Measurements from ENCODE around the gene CFAP410.

CFAP410 gene

GRCh38 chr21:44323591-44323990, 15.6 kb downstream of the CFAP410 start:
- no peaks in the 10 kb centered on the region for H3K4me1 Mint-ChIP-seq
- no peak overlapping the region for H3K4me3 Mint-ChIP-seq
- H3K9me3 Mint-ChIP-seq, result no peaks in the 10 kb centered on the region
- H3K36me3 Mint-ChIP-seq (ENCODE audit: low read depth), result peaks cover 3% of the 10 kb centered on the region
- H3K27ac Mint-ChIP-seq, result no peak overlapping the region
- H3K27me3 Mint-ChIP-seq, result no peaks in the 10 kb centered on the region
- no peak for DNase-seq
- no peak for ATAC-seq

- no peaks in the 10 kb centered on the region for H3K27me3 Mint-ChIP-seq
- ATAC-seq (no peak), DNase-seq (no peak)
- H3K36me3 Mint-ChIP-seq (ENCODE audit: low read depth), result peaks cover 3% of the 10 kb centered on the region
- H3K4me1 Mint-ChIP-seq, result no peaks in the 10 kb centered on the region
- no peaks in the 10 kb centered on the region for H3K9me3 Mint-ChIP-seq
- no peak overlapping the region for H3K27ac Mint-ChIP-seq
- no peak overlapping the region for H3K4me3 Mint-ChIP-seq
Measured at GRCh38 chr21:44322621-44323325, 16.4 kb downstream of the CFAP410 start.

GRCh38 chr21:44321846-44322450, 17.2 kb downstream of the CFAP410 start:
- no peak for ATAC-seq
- H3K27me3 Mint-ChIP-seq, result no peaks in the 10 kb centered on the region
- H3K9me3 Mint-ChIP-seq, result no peaks in the 10 kb centered on the region
- H3K27ac Mint-ChIP-seq, result no peak overlapping the region
- H3K4me3 Mint-ChIP-seq, result no peak overlapping the region
- no peak for DNase-seq
- H3K36me3 Mint-ChIP-seq (ENCODE audit: low read depth), result peaks cover 3% of the 10 kb centered on the region
- no peaks in the 10 kb centered on the region for H3K4me1 Mint-ChIP-seq

- DNase-seq (no peak), ATAC-seq (no peak)
- Mint-ChIP-seq H3K4me1 (no peaks in the 10 kb centered on the region), H3K4me3 (no peak overlapping the region), H3K27me3 (no peaks in the 10 kb centered on the region), H3K9me3 (no peaks in the 10 kb centered on the region), H3K36me3 (ENCODE audit: low read depth) (peaks cover 6% of the 10 kb centered on the region), H3K27ac (no peak overlapping the region)
Measured at GRCh38 chr21:44320847-44321246, 18.3 kb downstream of the CFAP410 start.

- no peak overlapping the region for H3K4me3 Mint-ChIP-seq
- peaks cover 6% of the 10 kb centered on the region for H3K36me3 Mint-ChIP-seq (ENCODE audit: low read depth)
- no peaks in the 10 kb centered on the region for H3K4me1 Mint-ChIP-seq
- no peaks in the 10 kb centered on the region for H3K27me3 Mint-ChIP-seq
- no peak for DNase-seq
- ATAC-seq, result no peak
- H3K27ac Mint-ChIP-seq, result no peak overlapping the region
- no peaks in the 10 kb centered on the region for H3K9me3 Mint-ChIP-seq
Measured at GRCh38 chr21:44319407-44320065, 19.7 kb downstream of the CFAP410 start.

GRCh38 chr21:44318489-44319285, 20.5 kb downstream of the CFAP410 start:
- Mint-ChIP-seq H3K27ac (no peak overlapping the region), H3K36me3 (ENCODE audit: low read depth) (peaks cover 6% of the 10 kb centered on the region), H3K27me3 (no peaks in the 10 kb centered on the region), H3K4me1 (no peaks in the 10 kb centered on the region), H3K4me3 (no peak overlapping the region), H3K9me3 (no peaks in the 10 kb centered on the region)
- ATAC-seq (no peak), DNase-seq (no peak)

- Mint-ChIP-seq H3K36me3 (ENCODE audit: low read depth) (peaks cover 3% of the 10 kb centered on the region), H3K4me3 (no peak overlapping the region), H3K27ac (no peak overlapping the region), H3K9me3 (no peaks in the 10 kb centered on the region), H3K27me3 (no peaks in the 10 kb centered on the region), H3K4me1 (no peaks in the 10 kb centered on the region)
- DNase-seq (no peak), ATAC-seq (no peak)
Measured at GRCh38 chr21:44317871-44318270, 21.3 kb downstream of the CFAP410 start.

GRCh38 chr21:44317241-44317782, 21.9 kb downstream of the CFAP410 start:
- Mint-ChIP-seq H3K27me3 (no peaks in the 10 kb centered on the region), H3K36me3 (ENCODE audit: low read depth) (peaks cover 3% of the 10 kb centered on the region), H3K27ac (no peak overlapping the region), H3K4me3 (no peak overlapping the region), H3K4me1 (no peaks in the 10 kb centered on the region), H3K9me3 (no peaks in the 10 kb centered on the region)
- DNase-seq (no peak), ATAC-seq (no peak)

GRCh38 chr21:44316277-44316900, 22.8 kb downstream of the CFAP410 start:
- H3K9me3 Mint-ChIP-seq, result no peaks in the 10 kb centered on the region
- DNase-seq, result no peak
- no peaks in the 10 kb centered on the region for H3K27me3 Mint-ChIP-seq
- H3K27ac Mint-ChIP-seq, result no peak overlapping the region
- no peak overlapping the region for H3K4me3 Mint-ChIP-seq
- H3K4me1 Mint-ChIP-seq, result no peaks in the 10 kb centered on the region
- H3K36me3 Mint-ChIP-seq (ENCODE audit: low read depth), result peaks cover 3% of the 10 kb centered on the region
- no peak for ATAC-seq

GRCh38 chr21:44315691-44316203, 23.4 kb downstream of the CFAP410 start:
- no peaks in the 10 kb centered on the region for H3K4me1 Mint-ChIP-seq
- no peak overlapping the region for H3K4me3 Mint-ChIP-seq
- DNase-seq (no peak), ATAC-seq (no peak)
- H3K9me3 Mint-ChIP-seq, result no peaks in the 10 kb centered on the region
- no peak overlapping the region for H3K27ac Mint-ChIP-seq
- H3K36me3 Mint-ChIP-seq (ENCODE audit: low read depth), result peaks cover 8% of the 10 kb centered on the region
- H3K27me3 Mint-ChIP-seq, result no peaks in the 10 kb centered on the region

GRCh38 chr21:44314561-44314960, 24.6 kb downstream of the CFAP410 start:
- Mint-ChIP-seq H3K27ac (no peak overlapping the region), H3K36me3 (ENCODE audit: low read depth) (peaks cover 8% of the 10 kb centered on the region), H3K27me3 (no peaks in the 10 kb centered on the region), H3K9me3 (no peaks in the 10 kb centered on the region), H3K4me1 (no peaks in the 10 kb centered on the region), H3K4me3 (no peak overlapping the region)
- DNase-seq (no peak), ATAC-seq (no peak)

- H3K27me3 Mint-ChIP-seq, result no peaks in the 10 kb centered on the region
- peaks cover 8% of the 10 kb centered on the region for H3K36me3 Mint-ChIP-seq (ENCODE audit: low read depth)
- ATAC-seq (no peak), DNase-seq (no peak)
- no peaks in the 10 kb centered on the region for H3K4me1 Mint-ChIP-seq
- no peak overlapping the region for H3K27ac Mint-ChIP-seq
- H3K9me3 Mint-ChIP-seq, result no peaks in the 10 kb centered on the region
- H3K4me3 Mint-ChIP-seq, result no peak overlapping the region
Measured at GRCh38 chr21:44314128-44314527, 25.1 kb downstream of the CFAP410 start.

- H3K27me3 Mint-ChIP-seq, result no peaks in the 10 kb centered on the region
Measured at GRCh38 chr21:44313451-44313850, 25.7 kb downstream of the CFAP410 start.

GRCh38 chr21:44312716-44313115, 26.5 kb downstream of the CFAP410 start:
- peaks cover 10% of the 10 kb centered on the region for H3K36me3 Mint-ChIP-seq (ENCODE audit: low read depth)
- DNase-seq (no peak), ATAC-seq (no peak)
- H3K27ac Mint-ChIP-seq, result no peak overlapping the region
- H3K27me3 Mint-ChIP-seq, result no peaks in the 10 kb centered on the region
- H3K4me3 Mint-ChIP-seq, result no peak overlapping the region
- no peaks in the 10 kb centered on the region for H3K4me1 Mint-ChIP-seq
- no peaks in the 10 kb centered on the region for H3K9me3 Mint-ChIP-seq

More at GRCh38 chr21:44313451-44313850, 25.7 kb downstream of the CFAP410 start:
- H3K4me1 Mint-ChIP-seq, result no peaks in the 10 kb centered on the region
- DNase-seq (no peak), ATAC-seq (no peak)
- H3K9me3 Mint-ChIP-seq, result no peaks in the 10 kb centered on the region
- H3K27ac Mint-ChIP-seq, result no peak overlapping the region
- H3K36me3 Mint-ChIP-seq (ENCODE audit: low read depth), result peaks cover 8% of the 10 kb centered on the region
- no peak overlapping the region for H3K4me3 Mint-ChIP-seq

Measured in activated naive CD8-positive, alpha-beta T cell treated with anti-CD3 and anti-CD28 coated beads, Interleukin-2, amount 50 U/mL, for 24 hours (primary cell).